T47D (cell line): ENCODE results near the gene GRB14.
"Not testable (repeated sequence)": the region's sequence is repeated elsewhere in the genome, so short reads cannot be mapped to it uniquely, and the experiment has no call there.

Experiments used
- DNase-seq, 2 experiments: peaks; one replicate each; pipeline versions ENCODE4 v3.0.0 to v3.0.0-alpha.2; 2011 to 2012; ENCODE audit warnings: low read depth in 1 of 2, low spot score in 1 of 2
- JUND ChIP-seq: IDR thresholded peaks from 2 replicates; pipeline ENCODE4 v1.6.1; 2012; ENCODE audit warnings: low read depth
- in situ Hi-C: cut with HindIII; loops from 2 replicates; pipeline ENCODE4 v1.10.0; 2016; ENCODE audit warnings: low sequenced_read_pairs, low pct_unique_long_range_greater_than_20kb

GRB14 gene

DNA sequence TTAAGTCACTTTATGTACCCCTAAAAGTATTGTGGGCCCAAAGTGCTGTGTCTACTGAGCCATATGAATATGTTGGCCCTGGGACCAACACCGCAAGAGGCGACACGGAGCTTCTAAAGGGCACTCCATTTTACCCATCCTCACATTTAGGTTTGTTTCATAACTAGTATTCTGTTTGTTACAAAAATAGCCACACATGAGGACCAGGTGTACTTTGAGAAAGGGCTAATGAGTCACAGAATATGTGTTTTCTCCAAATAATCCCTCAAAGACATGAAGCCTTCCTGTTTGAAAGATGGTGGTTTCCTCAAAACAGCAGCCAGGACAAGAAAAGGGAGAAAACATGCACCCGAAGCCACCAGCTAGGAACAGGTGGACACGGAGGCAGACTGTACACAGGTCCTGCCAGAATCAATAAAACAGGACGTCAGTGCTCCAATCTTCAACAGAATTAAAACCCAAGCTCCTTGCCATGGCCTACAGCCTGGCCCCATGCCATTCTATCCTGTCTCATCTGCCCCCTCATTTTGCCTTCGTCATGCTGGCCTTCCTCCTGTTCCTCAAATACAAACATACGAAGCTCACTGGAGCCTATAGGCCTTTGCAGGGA, 21.8 kb upstream of the GRB14 start:
- DNase-seq, result no peak
- no peak for TF ChIP-seq JUND
- in situ Hi-C loops, result no loop called here

DNA sequence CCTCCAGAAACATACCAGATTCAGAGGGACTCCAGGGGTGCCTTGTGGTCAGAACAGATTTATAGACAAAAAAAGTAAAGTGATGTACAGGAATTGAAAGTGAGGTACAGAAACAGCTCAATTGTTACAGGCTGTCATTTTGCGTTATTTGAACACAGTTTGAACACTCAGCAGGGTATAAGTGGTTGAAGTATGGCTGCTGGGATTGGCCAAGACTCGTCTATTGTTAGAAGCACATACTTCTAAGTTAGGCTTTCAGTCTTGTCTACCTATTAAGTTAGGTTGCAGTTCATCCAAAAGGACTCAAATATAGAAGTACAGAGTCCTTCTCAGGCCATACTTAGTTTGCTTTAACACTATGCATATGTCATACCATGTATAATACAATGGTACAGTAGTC, 21.0 kb upstream of the GRB14 start:
- no peak for TF ChIP-seq JUND
- DNase-seq, result no peak
- in situ Hi-C loops, result no loop called here

DNA sequence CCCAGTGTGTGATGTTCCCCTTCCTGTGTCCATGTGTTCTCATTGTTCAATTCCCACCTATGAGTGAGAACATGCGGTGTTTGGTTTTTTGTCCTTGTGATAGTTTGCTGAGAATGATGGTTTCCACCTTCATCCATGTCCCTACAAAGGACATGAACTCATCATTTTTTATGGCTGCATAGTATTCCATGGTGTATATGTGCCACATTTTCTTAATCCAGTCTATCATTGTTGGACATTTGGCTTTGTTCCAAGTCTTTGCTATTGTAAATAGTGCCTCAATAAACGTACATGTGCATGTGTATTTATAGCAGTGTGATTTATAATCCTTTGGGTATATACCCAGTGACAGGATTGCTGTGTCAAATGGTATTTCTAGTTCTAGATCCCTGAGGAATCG, 7.0 kb upstream of the GRB14 start:
- in situ Hi-C loops, DNase-seq: not testable (repeated sequence)

DNA sequence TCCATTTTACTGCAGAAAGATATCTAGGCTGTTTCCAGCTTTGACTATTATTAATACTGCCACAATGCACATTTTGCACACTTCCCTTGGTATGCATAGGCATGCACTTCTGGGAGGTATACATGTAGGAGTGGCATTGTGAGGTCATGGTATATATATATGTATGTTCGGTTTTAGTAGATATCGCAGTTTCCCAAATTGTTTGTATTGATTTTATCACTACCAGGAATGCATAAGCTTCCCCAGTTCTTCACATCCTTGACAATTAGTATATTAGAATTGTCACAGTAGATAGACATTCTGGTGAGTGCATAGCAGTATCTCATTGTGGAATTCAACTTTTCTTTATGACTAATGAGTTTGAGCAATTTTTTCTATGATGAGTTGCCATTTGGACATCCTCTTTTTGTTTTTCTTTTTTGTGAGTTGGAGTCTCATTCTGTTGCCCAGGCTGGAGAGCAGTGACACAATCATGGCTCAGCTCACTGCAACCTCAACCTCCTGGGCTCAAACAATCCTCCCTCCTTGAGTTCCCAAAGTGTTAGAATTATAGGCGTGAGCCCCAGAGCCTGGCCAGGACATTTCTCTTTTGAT, 4.2 kb upstream of the GRB14 start:
- in situ Hi-C loops, result no loop called here
- DNase-seq, result no peak
- TF ChIP-seq JUND, result no peak

DNA sequence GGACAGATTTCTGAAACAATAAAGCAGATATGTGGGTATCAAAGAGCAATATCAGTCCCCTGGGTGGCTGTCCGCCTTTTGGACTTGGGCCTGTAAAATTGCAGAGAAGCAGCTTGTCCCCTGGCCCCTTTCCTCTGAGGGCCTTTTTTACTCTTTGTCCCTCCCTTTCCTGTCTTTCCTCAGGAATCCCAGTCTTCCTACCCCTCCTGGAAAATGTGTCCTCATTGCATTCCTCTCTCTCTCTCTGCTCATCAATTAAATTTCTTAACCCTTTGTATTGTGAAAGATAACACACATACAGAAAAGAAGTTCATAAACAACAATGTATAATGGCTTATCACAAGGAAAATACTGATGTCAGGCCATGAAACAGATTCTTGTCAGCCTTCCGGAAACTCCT, 3.0 kb upstream of the GRB14 start:
- TF ChIP-seq JUND, result no peak
- in situ Hi-C loops, result no loop called here
- no peak for DNase-seq

DNA sequence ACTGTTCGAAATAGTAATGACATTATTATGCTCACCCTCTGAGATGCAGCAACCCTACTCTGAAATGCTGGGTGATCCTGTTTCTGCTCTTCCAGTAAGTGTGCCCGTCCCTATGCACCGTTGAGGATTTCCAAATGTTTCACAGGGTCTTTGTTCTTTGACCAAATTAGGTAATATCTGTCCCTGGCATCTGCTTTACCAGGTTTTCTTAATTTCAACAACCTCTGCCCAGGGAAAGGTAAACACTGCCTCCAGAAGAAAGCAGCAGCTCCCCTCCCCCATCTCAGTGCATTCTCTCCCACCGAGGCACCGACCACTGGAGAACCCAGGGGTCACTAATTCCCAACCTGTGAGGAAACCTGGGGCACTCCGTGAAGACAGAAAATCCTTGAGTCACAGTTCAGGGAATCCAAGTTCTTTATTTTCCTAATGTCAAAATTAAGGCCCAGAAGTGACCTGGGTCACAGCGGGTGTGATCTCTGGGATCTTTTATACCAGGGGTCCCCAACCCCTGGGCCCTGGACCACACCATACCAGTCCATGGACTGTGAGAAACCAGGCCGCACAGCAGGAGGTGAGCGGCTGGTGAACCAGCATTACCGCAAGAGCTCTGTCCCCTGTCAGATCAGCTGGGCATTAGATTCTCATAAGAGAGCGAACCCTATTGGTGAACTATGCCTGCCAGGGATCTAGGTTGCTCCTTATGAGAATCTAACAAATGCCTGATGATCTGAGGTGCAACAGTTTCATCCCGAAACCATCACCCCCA, 1.2 kb upstream of the GRB14 start:
- in situ Hi-C loops, result no loop called here
- TF ChIP-seq JUND, result no peak
- DNase-seq, result no peak

DNA sequence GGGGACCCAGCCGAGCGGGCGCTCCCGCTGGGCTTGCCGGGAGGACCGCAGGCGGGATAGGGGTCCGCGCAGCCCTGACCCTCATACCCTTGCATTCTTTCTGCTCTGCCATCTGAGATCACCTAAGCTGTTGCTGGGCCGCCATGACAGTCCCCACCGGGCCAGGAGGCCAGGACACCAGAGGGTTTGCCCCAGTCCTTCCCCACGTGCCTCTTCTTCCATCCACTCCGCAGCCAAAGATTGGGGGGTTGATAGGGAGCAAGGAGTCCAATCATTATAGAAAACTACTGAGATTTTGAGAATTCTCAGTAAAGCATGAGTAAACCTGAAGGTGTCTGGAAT, 453 bp upstream of the GRB14 start:
- in situ Hi-C loops, result no loop called here
- peak in 1 of 2 experiments; percentile 13 for DNase-seq
- TF ChIP-seq JUND, result no peak

DNA sequence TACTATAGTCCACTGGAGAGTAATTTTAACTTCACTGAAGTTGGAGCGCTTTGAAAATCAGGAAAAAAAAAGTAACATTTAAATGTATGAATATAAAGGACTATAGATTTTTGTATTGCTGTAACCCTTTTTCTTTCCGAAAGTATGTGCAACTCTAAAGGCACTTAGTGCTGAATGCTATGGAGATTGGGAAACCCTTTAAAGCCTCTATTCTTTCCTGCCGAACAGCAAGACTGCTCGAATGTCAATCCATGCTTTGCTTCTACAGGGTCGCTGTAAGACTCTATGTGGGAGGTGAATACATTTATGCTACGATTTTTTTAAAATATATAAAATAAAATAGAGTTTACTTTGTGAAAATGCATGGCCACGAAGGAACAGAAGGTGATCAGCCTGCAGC, 825 bp downstream of the GRB14 start:
- TF ChIP-seq JUND, result no peak
- DNase-seq, result no peak
- in situ Hi-C loops, result no loop called here

DNA sequence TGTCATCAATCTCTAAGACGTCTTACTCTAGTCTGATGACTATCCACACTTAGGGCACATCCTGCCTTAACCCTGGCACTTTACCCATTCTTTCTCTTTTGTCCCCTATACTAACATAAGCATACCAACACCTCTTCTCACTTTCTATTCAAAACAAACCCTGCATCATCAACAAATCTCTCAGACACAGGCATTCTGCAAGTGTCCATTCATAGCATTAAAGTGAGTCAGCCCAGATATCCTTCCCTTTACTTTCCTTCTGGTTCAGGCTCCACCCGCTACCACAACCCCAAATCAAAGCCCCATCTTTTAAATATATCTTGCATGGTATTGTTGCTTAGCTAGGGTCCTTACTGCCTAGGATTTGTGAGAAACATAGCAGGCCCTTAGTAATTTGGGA, 3.8 kb downstream of the GRB14 start:
- no peak for DNase-seq
- TF ChIP-seq JUND, result no peak
- in situ Hi-C loops, result no loop called here

DNA sequence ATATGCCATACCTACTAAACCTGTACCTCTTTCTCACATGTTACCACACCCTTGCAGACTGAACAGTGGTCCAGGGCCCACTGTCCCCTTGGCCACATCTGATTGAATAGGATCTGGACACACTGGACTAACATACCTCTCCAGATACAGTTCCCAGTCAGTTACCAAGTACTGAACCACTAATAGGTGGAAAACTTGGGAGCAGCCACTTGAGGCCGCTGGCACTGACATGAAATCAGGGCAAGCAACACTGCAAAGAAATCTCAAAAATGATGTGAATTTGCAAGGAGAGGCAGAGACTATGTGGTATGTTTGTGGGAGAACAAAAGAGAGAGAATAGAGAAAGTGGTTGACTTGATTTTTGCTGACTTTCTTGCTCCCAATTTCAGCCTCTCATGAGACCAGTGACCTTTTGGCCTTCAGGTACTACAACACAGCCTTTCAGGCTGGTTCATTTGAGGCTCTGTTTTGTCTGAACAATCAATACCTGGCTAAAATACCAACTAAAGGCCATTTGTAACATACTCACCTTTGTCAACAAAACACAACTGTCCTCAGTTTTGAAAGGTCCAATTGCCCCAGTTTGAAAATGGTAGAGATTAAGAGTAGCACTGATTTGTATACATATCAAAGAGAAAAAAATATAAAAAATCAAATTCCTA, 7.8 kb downstream of the GRB14 start:
- no peak for TF ChIP-seq JUND
- DNase-seq, result no peak
- in situ Hi-C loops, result no loop called here

DNA sequence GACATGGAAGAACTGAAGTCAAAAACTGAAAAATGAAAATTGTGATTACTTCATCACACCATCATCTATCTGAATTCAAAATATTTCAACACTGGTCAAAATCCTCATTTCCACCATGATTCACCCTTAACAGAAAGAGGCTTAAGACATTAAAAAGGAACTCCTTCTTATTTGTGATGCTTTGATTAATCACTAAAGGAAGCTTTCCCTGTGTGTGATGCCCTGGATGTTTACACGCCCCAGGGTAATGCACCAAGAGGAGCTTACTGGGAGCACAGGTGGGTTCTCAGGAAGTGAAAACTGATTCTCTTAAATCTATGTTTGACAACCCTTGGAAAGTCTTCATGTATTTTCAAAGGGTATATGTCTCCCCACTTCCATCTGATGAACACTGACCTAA, 11.5 kb downstream of the GRB14 start:
- no peak for DNase-seq
- TF ChIP-seq JUND, result no peak
- in situ Hi-C loops, result no loop called here

DNA sequence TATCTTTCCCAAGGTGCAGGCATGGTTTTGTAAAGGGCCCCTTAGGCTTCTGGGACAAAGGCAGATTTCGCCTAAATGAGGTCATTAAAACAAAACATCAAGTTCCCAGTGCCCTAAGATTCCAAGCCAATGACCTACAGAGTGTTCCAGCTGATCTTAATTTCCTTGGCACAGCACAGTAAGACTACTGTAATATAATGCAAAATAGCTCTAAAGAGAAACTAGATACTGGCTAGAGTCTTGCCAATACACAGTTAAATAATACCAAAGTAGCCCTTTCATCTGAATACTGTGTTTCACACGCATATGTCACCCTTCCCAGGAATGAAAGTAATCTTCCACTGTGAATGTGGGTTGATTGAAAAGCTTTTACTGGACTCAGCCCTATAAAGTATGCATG, 14.7 kb downstream of the GRB14 start:
- in situ Hi-C loops, result no loop called here
- no peak for DNase-seq
- no peak for TF ChIP-seq JUND

DNA sequence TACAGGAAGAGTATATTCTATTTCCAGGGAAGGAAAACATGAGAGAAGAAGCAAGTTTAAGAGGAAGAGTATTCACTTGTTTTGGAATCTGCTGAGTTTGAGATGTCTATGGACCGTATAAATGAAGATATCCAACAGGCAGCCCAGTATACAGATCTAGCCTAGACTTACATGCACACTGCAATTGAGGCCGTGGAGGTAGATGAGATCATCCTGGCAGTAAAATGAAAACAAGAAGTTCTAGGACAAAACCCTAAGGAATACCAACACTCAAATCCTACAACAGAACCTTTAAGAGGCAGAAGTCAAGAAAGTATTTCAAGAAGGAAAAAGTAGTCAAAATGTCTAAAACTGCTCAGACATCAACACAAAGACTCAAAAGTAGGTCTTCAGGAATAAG, 16.0 kb downstream of the GRB14 start:
- in situ Hi-C loops, result no loop called here
- DNase-seq, result no peak
- TF ChIP-seq JUND, result no peak
